ENCODE results near the gene TNFRSF11A.

- TF ChIP-seq POLR2AphosphoS5 (IDR thresholded peaks at IDR 0.05), result no peak
- no peak for TF ChIP-seq CTCF (IDR thresholded peaks at IDR 0.05 in 8 of 11, conservative IDR thresholded peaks at IDR 0.05 in 3 of 11)
- TF ChIP-seq POLR2A (IDR thresholded peaks at IDR 0.05), result no peak
These were observed 35.7 kb downstream of the TNFRSF11A start for GRCh38 chr18:62360805-62361204.

Measured in spleen (tissue), 7 donors.